GM18951 (cell line): ENCODE results near the gene FGF12.

Experiments
- POLR2A ChIP-seq: IDR thresholded peaks from 4 replicates; pipeline ENCODE4 v1.6.1; 2011; ENCODE audit warnings: mild to moderate bottlenecking; ENCODE audit not compliant: insufficient read length, insufficient read depth; ENCODE audit errors: extremely low read depth
- in situ Hi-C: fragments of 300-500 bp; cut with MboI; formaldehyde crosslinking; loops from one replicate; pipeline ENCODE4 v1.12.0; 2022; ENCODE audit warnings: low sequenced_read_pairs, mixed read lengths, inconsistent platforms; ENCODE audit not compliant: unreplicated experiment

The FGF12 gene

GRCh38 chr3:192336286-192336685 lies 391.1 kb downstream of the FGF12 start:
- TF ChIP-seq POLR2A = no peak
- in situ Hi-C loops = no loop called here

- TF ChIP-seq POLR2A = no peak
- in situ Hi-C loops = no loop called here
Measured at GRCh38 chr3:192332386-192333291, 394.7 kb downstream of the FGF12 start.

GRCh38 chr3:192331749-192332385 lies 395.5 kb downstream of the FGF12 start:
- TF ChIP-seq POLR2A = no peak
- in situ Hi-C loops = no loop called here

GRCh38 chr3:192326656-192327055 lies 400.7 kb downstream of the FGF12 start:
- no peak for TF ChIP-seq POLR2A
- in situ Hi-C loops = no loop called here

GRCh38 chr3:192317564-192317963 lies 409.8 kb downstream of the FGF12 start:
- in situ Hi-C loops = no loop called here

GRCh38 chr3:192313605-192314004 lies 413.7 kb downstream of the FGF12 start:
- in situ Hi-C loops = no loop called here
- no peak for TF ChIP-seq POLR2A

More at GRCh38 chr3:192317564-192317963, 409.8 kb downstream of the FGF12 start:
- TF ChIP-seq POLR2A = no peak

GRCh38 chr3:192307631-192308030 lies 419.7 kb downstream of the FGF12 start:
- no peak for TF ChIP-seq POLR2A
- in situ Hi-C loops = no loop called here

- in situ Hi-C loops = no loop called here
- no peak for TF ChIP-seq POLR2A
Measured at GRCh38 chr3:192303235-192303634, 424.1 kb downstream of the FGF12 start.

- in situ Hi-C loops = no loop called here
- no peak for TF ChIP-seq POLR2A
Measured at GRCh38 chr3:192302721-192303120, 424.6 kb downstream of the FGF12 start.

- in situ Hi-C loops = no loop called here
- TF ChIP-seq POLR2A = no peak
Measured at GRCh38 chr3:192299921-192300320, 427.4 kb downstream of the FGF12 start.

- in situ Hi-C loops = no loop called here
- TF ChIP-seq POLR2A = no peak
Measured at GRCh38 chr3:192296845-192297244, 430.5 kb downstream of the FGF12 start.

GRCh38 chr3:192284443-192285072 lies 442.8 kb downstream of the FGF12 start:
- in situ Hi-C loops = no loop called here
- TF ChIP-seq POLR2A = no peak

GRCh38 chr3:192281207-192281880 lies 446.0 kb downstream of the FGF12 start:
- in situ Hi-C loops = no loop called here
- no peak for TF ChIP-seq POLR2A
